Left ventricle myocardium superior (tissue), 1 donor: Measurements from ENCODE around the gene EXOC4. TPM values are rescaled to one million over a fixed set of nuclear protein-coding genes. Genes with fewer than 3 reads are reported as not detected.
A peak's percentile ranks its signal among the peaks of the same experiment; 100 is the strongest.

Experiments
- ATAC-seq: fragments of 200-7000 bp; cut with Tn5 transposase; one replicate; pipeline ENCODE4 v1.9.1; 2020; ENCODE audit warnings: mild to moderate bottlenecking, moderate library complexity
- DNase-seq: peaks from one replicate; pipeline ENCODE4 v3.0.0-alpha.2; 2020
- intact Hi-C: fragments of 100-400 bp; cut with micrococcal nuclease; formaldehyde crosslinking; loops from one replicate; pipeline ENCODE4 v1.11.0; 2022
- total RNA-seq: library from RNA; stranded (reverse); fragmentation: NEBNext Ultra II Directional; extraction: Animal tissue kit (Norgen Biotek cat#: 25700); gene quantifications from one replicate; pipeline ENCODE4 v1.2.1, GENCODE V29; 2021
- donor health status: DM: no; HTN: yes; CAD: no; lungs with severe emphysema.

EXOC4 gene
- total RNA-seq, 1 donor from 2014 or later, result 38.4 TPM

DNA sequence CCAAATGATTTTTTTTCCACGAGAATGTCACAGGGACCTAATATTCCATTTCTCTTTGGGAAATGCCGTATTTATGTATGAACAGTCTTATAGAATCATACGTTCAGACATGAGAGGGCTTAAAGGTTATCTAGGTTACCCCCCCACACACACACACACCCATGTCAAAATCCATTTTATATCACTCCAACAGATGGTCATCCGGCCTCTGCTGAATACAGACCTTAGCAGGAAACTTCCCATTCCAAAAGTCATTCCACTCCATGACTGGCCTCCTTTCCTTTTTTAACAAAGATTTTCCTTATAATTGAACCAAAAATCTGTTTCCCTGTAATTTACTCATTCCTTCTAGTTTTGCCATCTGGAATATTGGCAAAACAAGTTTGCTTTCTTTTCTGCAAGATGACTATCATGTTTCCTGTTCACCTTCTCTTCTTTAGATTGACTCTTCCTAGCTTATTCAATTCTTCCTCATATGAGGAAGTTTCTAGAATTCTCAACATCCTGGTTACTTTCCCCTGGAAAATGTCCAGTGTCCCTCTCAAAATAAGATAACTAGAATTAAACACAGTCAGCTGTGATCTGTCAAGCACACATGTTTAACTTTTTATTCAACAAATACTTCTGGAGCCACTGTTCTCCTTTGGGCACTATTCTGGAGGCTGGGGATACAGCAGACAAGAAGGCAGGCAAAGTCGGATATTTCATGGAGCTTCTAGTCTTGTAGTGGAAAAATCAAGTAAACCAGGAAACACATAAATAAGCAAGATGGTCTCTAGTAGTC, 597.8 kb downstream of the EXOC4 start:
- DNase-seq, result no peak
- no peak for ATAC-seq
- intact Hi-C loops, result no loop called here

- intact Hi-C loops, result no loop called here
- ATAC-seq, result no peak
- no peak for DNase-seq
Observed at GRCh38 chr7:133851411-133851810, 598.5 kb downstream of the EXOC4 start.

GRCh38 chr7:133853706-133854276, 600.9 kb downstream of the EXOC4 start:
- peak; percentile 69 for ATAC-seq
- intact Hi-C loops, result no loop called here
- DNase-seq, result no peak

- ATAC-seq (no peak), DNase-seq (no peak)
- intact Hi-C loops, result no loop called here
Observed at GRCh38 chr7:133854739-133855138, 601.9 kb downstream of the EXOC4 start.

DNA sequence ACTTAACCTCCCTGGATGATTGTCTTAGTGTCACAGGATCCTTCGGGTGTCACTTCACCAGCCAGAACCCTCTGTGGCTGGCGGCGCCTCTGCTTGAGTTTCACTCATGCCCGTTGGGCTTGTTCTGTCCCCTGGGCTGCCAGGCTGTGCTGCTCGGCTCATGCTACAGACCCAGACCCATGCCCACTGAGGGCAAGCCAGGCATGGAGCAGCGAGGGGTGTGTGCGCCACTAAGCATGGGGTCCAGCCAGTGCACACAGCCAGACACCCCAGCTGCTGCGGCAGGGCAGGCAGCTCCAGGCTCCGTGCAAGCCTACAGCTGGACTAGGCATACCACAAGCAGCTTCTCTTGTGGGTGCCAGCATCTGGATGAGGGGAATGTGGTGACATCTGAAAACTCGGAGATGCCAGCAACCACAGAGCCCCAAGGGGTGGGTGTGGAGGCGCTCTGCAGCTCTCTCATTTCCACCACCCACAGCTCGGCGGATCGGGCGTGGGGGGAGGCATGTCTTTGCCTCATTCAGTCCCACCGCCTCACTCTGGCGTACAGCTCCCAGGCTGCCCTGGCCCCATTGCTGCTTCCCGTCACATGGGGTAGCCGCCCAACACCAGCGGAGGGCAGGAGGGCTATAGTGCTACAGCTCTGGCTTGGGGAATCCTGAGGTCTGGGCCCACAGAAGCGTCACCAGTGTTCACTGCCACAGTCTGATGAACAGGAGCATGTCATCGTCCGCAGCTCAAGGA, 604.7 kb downstream of the EXOC4 start:
- ATAC-seq (no peak), DNase-seq (no peak)
- intact Hi-C loops, result no loop called here

DNA sequence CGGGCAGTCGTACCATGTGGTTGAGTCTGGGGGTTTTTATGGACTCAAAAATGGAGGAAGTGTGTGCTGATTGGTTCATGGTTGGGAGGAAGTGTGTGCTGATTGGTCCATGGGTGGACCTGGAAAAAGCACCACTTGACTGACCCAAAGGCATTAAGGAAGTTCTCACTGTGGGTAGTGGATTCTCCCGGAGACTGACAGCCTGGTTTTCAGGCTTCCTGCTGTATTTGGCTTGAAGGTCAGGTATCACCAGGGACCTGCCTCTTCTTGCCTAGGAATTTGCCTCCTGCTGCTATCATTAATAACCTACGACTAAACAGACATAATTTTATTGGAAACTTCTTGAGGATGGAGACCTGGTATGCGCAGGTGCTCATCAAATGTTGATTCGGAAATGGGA, 605.4 kb downstream of the EXOC4 start:
- ATAC-seq (no peak), DNase-seq (no peak)
- intact Hi-C loops, result no loop called here

GRCh38 chr7:133859231-133859630, 606.4 kb downstream of the EXOC4 start:
- ATAC-seq (no peak), DNase-seq (no peak)
- intact Hi-C loops, result no loop called here

DNA sequence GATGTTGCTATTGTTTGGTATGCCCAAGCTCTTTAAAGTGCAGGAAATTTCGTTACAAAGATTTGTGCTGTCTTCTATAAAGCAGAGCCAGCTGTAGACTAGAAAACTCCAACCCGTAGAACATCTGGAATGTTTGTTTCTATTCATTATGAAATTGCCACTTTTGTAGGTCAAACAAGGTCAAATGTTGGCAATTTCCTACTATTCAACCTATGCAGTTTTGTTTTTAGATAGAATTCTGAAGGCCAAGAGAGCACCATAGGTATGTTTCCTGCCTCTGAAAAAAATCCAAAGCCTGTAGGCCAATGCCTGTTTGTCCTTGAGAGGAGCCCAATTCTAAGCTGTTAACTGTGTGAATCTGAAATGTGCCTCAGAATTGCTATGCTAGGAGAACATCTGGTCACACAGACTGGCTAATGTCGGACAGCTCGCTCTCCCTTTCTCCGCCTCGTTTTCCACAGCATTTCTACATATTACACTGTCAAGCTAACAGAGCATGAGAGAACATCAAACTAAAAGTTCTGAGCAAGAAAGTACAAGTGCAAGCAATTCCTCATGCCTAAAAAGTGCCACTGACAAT, 607.1 kb downstream of the EXOC4 start:
- ATAC-seq (peak; percentile 22), DNase-seq (no peak)
- intact Hi-C loops, result no loop called here

DNA sequence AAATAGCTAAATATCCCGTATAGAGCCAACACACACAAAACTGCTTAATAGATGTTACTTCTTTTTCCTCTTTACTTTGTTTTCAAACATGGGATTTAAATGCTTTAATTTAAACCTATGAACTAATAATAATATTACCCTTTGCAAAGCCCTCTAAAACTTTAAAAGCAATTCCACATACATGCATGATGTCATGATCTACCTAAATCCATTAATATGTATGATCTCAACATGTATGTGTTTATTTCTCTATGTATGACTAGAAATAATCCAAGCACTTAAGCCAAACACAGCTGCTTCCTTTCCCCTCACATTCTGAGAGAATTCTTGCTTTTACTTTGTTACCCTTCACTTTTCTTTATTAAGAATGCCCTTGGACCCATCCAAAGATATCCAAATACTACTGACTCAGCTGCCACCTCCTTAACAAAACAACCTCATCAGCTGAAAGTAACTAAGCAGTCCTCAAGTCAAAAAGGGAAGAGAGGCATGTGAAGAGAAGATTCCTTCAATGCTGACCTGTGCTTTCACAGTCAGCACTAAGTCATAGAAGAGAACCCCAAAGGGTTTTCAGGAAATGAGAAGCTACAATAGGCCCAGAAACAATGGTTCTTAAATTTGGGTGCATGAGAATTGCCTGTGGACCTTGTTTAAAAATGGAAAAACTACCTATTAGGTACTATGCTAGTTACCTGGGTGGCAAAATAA, 607.9 kb downstream of the EXOC4 start:
- intact Hi-C loops, result no loop called here
- no peak for ATAC-seq
- no peak for DNase-seq

- ATAC-seq (no peak), DNase-seq (no peak)
- intact Hi-C loops, result no loop called here
Observed at GRCh38 chr7:133861876-133862275, 609.0 kb downstream of the EXOC4 start.

GRCh38 chr7:133863362-133864061, 610.6 kb downstream of the EXOC4 start:
- DNase-seq (no peak), ATAC-seq (no peak)
- intact Hi-C loops, result no loop called here

- ATAC-seq (no peak), DNase-seq (no peak)
- intact Hi-C loops, result no loop called here
Observed at GRCh38 chr7:133869556-133869955, 616.7 kb downstream of the EXOC4 start.

GRCh38 chr7:133871757-133872156, 618.9 kb downstream of the EXOC4 start:
- intact Hi-C loops, result no loop called here

DNA sequence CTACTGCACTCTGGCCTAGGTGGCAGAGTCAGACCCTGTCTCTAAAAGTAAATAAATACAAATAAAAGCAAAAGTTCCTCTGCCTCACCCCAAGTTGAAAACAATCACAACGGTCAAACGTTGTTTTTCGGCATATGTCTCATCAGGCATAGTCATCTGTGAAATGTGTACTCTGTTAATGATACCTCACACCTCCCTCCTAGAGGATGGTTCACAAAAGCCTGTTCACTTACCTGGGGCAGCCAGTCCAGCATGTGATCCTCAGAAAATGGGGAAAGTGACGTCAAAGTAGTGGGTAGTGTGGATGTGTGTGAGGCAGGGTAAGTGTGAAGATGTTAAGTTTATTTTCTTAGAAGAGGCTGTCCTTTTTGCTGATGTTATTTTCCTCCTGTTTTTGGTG, 620.3 kb downstream of the EXOC4 start:
- ATAC-seq (no peak), DNase-seq (no peak)
- intact Hi-C loops, result no loop called here

More at GRCh38 chr7:133871757-133872156, 618.9 kb downstream of the EXOC4 start:
- ATAC-seq (no peak), DNase-seq (no peak)

GRCh38 chr7:133873631-133874030, 620.8 kb downstream of the EXOC4 start:
- DNase-seq (no peak), ATAC-seq (no peak)
- intact Hi-C loops, result no loop called here

- no peak for ATAC-seq
- intact Hi-C loops, result no loop called here
Observed at GRCh38 chr7:133883591-133883990, 630.7 kb downstream of the EXOC4 start.

GRCh38 chr7:133885213-133885612, 632.3 kb downstream of the EXOC4 start:
- ATAC-seq, result no peak
- no peak for DNase-seq
- intact Hi-C loops, result no loop called here

More at GRCh38 chr7:133883591-133883990, 630.7 kb downstream of the EXOC4 start:
- DNase-seq, result no peak

DNA sequence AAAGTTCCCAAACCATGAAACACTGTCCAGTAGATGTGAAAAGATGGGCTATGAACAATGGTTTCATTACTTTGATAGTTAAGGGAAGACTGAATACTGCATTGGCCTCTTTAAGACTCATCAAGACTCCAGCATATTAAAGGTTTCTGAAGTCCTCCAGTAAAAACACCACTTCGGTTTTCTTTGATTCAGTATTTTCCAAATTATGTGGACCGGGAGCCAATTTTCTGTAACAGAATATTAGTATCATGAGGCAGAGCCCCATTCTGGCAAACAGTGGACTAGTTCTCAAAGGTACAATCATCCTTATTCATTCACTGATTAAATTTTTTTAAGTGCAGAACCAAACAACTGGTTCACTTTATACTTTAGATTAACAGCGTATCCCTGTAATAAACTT, 633.2 kb downstream of the EXOC4 start:
- intact Hi-C loops, result no loop called here
- ATAC-seq (no peak), DNase-seq (no peak)

GRCh38 chr7:133886797-133887196, 633.9 kb downstream of the EXOC4 start:
- no peak for DNase-seq
- intact Hi-C loops, result no loop called here

More at GRCh38 chr7:133886797-133887196, 633.9 kb downstream of the EXOC4 start:
- ATAC-seq, result no peak
